GM18511 (cell line): ENCODE data around the gene C4A.
"Not testable (repeated sequence)": the region's sequence is repeated elsewhere in the genome, so short reads cannot be mapped to it uniquely, and the experiment has no call there.

ENCODE experiments used
- ATAC-seq: cut with Tn5 transposase; IDR thresholded peaks from one replicate; pipeline ENCODE4 v1.9.1; 2021; ENCODE audit warnings: mild to moderate bottlenecking, moderate library complexity; ENCODE audit not compliant: unreplicated experiment

The C4A gene

DNA sequence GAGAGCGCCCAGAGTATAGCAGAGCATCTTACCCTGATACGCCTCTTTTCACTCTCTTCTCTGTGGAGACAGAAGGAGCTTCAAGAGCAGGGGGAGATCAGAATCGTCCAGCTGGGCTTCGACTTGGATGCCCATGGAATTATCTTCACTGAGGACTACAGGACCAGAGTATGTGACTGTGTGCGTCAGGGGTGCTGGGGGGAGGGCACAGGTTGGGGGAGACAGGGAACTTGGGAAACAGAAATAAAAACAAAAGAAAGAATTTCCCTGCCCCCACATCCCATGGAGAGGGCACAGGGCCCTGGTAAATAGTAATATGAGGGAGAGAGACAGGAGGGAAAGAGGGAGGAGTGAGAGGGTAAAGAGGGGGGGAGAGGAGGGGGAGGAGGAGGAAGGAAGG lies 3.0 kb upstream of the C4A start:
- no peak for ATAC-seq

DNA sequence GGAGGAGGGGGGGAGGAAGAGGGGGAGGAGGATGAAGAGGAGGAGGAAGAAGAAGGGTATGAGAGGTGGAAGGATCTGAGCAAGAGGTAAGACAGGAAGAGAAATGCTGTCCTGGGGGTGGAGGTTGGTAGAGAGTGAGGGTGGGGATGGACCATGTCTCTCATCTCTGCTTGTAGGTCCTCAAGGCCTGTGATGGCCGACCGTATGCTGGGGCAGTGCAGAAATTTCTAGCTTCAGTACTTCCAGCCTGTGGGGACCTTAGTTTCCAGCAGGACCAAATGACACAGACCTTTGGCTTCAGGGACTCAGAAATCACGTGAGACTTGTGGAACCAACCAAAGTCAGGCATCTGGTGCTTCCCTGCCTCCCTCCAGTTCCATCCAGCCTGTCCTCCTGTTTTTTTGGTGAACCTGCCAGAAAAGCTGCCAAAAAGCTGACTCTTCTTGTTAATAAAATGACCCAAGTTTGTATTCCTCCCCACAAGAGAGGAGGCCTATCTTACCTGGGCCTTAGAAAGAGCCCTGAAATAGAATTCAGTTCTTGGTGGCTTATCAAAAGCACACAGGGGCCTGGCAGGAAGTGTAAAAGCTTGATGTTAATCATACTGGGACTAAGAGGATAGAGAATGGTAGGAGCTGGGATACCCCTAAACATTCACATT lies 2.5 kb upstream of the C4A start:
- no peak for ATAC-seq

DNA sequence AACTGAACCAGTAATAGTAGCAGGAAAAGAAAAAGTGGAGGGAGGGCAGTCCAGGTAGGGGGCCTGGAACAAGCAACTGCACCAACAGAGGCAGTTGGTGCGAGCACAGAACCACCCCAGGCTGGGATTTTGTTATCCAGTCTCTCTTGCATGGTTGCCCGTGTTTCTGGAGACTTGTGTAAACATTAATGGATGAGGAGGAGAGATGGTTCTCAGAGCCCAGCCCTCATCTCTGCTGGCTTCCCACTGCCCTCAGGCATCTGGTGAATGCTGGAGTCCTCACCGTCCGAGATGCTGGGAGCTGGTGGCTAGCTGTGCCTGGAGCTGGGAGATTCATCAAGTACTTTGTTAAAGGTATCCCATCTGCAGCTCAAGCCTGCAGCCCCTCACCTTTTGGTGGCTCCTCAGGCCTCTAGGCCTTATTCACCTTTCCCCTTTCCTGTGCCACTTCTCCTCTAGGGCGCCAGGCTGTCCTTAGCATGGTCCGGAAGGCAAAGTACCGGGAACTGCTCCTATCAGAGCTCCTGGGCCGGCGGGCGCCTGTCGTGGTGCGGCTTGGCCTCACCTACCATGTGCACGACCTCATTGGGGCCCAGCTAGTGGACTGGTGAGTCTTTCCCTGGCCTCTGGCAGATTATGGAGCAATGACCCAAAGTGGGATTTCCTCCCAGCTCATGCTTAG lies 1.5 kb upstream of the C4A start:
- not testable (repeated sequence) for ATAC-seq

DNA sequence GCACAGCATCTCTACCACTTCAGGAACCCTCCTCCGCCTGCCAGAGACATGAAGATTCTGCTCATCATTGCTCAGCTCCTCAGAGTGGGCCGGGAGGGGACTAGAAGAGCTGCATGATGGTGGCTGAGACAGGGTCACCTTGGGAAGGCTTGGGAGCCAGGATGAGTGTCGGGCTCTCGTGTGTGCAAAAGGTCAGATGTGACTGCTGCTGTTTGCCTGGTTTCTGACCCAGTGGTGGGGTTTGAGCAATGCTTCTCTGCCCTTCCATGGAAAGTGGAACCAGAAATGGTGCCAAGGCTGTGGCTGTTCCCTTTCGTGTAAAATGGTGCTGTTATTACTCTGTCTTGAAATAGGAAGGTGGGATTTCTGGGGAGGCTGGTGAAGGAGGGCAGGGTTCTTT lies 859 bp upstream of the C4A start:
- not testable (repeated sequence) for ATAC-seq

DNA sequence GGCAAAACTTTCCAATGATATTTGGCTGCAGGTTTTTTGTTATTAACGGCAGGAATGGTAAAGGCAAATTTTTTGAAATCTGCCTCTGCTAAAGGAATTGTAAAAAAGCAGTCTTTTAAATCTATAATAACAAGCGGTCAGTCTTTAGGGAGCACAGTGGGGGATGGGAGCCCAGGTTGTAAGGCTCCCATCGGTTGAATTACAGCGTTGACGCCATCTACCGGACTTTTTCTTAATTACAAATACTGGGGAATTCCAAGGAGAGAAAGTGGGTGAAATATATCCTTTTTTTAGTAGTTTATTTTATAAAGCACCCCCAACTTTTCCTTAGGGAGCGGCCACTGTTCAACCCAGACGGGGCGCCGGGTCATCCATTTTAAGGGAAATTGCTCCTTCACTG lies 7.5 kb downstream of the C4A start:
- not testable (repeated sequence) for ATAC-seq

DNA sequence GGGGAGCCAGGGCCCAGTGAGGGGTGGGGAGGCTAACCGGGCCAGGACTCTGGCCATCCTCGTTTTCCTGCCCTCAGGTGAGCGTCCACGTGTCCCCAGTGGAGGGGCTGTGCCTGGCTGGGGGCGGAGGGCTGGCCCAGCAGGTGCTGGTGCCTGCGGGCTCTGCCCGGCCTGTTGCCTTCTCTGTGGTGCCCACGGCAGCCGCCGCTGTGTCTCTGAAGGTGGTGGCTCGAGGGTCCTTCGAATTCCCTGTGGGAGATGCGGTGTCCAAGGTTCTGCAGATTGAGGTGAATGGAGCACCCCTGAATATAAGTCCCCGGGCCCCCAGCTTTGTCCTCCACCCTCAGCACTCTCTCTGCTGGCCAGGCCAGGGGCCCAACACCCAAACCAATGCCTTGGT lies 12.6 kb downstream of the C4A start:
- not testable (repeated sequence) for ATAC-seq

DNA sequence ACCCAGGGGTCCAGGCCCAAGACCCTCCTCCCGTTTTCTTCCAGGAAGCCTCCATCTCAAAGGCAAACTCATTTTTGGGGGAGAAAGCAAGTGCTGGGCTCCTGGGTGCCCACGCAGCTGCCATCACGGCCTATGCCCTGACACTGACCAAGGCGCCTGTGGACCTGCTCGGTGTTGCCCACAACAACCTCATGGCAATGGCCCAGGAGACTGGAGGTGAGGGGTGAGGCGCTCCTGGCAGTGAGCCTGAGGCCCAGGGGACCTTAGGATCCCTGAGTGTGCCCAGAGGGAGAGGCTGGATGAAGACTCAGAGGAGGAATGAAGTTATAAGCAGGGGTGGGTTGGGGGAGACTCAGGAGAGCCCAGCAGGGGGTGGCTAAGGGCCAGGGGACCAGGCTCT lies 14.5 kb downstream of the C4A start:
- not testable (repeated sequence) for ATAC-seq

DNA sequence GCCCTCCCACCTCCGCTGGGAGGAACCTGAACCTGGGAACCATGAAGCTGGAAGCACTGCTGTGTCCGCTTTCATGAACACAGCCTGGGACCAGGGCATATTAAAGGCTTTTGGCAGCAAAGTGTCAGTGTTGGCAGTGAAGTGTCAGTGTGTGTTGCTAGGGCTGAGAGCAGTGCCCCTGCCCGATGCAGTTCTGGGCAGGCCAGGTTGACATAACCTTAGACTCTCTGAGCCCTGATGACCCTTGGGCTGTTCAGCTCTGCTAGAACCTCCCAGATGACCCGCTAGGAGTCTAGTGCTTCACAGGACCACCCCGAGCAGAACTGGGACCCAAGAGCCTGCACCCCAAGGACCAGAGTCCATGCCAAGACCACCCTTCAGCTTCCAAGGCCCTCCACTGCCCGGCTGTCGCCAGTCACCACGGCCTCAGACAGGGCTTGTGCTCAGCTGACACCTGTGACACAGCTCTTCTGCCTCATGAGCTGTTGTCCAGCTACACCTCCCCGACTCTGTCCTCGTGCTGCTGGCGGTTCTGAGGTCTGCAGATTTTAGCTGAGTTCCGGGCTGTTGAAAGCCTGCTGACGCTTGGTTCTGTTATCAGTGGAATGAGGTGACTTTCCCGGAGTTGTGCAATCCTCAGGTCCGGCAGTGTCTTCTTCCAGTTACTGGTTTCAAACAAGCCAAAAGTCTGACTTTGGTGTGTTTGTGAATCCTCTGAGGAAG lies 20.9 kb downstream of the C4A start:
- ATAC-seq: not testable (repeated sequence)

DNA sequence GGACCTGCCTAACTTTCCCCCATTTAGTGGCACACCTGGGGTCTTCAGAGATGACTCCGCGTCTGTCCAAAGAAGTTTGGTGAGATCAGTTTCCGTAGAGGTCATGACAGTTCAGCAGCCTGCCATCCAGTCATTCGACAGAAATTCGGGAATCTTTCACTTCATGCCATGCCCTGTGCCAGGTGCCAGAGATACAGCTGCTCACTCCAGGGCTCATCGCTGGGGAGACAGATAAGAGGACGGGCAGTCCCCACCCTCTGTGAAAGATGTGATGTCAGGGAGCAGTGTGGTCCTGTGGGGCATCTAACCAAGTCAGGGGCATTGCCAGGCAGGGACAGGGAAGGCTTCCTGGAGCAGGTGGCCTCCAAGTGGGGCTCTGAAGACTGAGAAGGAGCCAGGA lies 21.4 kb downstream of the C4A start:
- not testable (repeated sequence) for ATAC-seq

DNA sequence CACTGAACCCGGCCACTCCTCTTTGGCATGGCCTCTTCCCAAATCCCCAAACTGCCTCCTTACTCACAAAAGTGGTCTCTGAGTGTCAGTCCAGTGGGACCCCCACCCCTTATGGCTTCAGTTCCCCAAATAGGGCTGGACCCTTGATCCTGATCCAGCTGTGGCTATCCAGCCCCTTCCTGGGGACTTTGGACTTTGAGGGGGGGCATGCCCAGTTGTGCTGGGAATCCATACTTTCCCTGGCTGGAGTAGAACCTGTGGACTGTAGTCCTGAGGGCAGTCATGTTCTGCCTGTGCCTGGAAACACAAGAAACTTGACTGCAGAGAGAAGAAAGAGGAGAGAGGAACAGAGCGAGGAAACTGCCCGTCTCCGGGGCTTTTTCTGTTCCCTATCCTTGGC lies 22.5 kb downstream of the C4A start:
- ATAC-seq: not testable (repeated sequence)

DNA sequence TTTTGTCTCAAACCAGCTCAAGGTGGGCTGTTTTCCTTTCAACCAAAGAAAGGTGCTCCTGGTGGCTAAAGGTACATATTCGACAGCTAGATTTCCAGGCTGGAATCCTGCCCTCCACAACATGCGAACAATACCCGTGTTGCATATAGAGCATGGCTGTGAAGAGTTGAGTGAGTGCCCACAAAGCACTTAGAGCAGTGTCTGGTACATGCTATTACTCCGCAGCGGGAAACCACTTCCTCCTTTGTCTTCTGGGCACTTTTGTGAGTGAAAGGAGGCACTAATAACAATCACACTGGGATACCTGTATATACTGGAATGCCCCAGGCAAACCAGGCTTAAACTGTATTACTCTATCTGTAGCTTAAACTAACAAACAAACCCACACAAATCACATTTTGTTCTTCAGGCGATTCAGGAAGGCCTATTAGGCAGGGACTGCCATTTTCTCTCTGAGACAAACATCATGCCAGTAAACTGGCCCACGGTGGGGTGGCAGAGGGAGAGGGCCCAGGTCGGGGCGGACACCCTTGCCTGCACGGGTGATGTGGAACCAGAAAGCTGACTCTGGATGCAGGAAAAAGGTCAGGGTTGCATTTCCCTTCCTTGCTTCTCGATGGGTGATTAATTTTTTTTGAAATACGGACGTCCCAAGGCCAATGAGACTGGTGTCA lies 23.1 kb downstream of the C4A start:
- ATAC-seq: not testable (repeated sequence)

DNA sequence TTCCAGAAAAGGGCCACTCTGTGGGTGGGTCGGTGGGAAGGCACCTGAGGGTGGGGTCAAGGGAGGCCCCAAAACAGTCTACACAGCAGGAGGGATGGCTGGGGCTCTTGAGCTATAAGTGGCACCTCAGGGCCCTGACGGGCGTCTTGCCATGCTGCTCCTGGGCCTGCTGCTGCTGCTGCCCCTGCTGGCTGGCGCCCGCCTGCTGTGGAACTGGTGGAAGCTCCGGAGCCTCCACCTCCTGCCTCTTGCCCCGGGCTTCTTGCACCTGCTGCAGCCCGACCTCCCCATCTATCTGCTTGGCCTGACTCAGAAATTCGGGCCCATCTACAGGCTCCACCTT lies 23.7 kb downstream of the C4A start:
- ATAC-seq: not testable (repeated sequence)

DNA sequence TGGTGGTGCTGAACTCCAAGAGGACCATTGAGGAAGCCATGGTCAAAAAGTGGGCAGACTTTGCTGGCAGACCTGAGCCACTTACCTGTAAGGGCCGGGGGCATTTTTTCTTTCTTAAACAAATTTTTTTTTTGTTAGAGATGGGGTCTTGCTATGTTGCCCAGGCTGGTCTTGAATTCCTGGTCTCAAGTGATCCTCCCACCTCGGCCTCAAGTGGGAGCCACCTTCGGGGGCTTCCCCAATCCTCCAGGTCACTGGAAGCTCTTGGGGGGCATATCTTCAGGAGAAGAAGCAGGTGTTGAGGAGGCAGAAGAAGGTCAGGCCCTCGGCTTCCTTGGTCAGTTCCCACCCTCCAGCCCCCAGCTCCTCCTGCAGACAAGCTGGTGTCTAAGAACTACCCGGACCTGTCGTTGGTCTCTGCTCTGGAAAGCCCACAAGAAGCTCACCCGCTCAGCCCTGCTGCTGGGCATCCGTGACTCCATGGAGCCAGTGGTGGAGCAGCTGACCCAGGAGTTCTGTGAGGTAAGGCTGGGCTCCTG lies 24.2 kb downstream of the C4A start:
- ATAC-seq: not testable (repeated sequence)

DNA sequence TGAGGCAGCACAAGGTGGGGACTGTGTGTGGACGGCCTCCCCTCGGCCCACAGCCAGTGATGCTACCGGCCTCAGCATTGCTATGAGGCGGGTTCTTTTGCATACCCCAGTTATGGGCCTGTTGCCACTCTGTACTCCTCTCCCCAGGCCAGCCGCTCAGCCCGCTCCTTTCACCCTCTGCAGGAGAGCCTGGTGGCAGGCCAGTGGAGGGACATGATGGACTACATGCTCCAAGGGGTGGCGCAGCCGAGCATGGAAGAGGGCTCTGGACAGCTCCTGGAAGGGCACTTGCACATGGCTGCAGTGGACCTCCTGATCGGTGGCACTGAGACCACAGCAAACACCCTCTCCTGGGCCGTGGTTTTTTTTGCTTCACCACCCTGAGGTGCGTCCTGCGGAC lies 25.2 kb downstream of the C4A start:
- ATAC-seq: not testable (repeated sequence)

DNA sequence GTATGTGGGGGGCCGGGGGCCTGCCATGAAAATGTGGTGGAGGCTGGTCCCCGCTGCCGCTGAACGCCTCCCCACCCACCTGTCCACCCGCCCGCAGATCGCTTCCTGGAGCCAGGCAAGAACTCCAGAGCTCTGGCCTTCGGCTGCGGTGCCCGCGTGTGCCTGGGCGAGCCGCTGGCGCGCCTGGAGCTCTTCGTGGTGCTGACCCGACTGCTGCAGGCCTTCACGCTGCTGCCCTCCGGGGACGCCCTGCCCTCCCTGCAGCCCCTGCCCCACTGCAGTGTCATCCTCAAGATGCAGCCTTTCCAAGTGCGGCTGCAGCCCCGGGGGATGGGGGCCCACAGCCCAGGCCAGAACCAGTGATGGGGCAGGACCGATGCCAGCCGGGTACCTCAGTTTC lies 26.2 kb downstream of the C4A start:
- ATAC-seq: not testable (repeated sequence)

DNA sequence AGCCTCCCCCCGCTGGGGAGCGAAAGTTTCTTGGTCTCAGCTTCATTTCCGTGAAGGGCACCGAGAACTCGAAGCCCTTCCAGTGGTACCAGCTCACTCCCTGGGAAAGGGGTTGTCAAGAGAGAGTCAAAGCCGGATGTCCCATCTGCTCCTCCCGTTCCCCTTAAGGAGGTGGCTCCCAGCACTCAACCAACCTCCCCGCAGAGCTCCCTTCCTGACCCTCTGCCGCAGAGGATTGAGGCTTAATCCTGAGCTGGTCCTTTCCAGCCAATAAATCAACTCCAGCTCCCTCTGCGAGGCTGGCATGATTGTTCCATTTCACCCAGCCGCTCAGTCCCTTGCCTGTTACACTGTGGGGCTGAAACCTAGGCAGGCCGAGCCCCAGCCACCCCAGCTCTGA lies 26.8 kb downstream of the C4A start:
- not testable (repeated sequence) for ATAC-seq

DNA sequence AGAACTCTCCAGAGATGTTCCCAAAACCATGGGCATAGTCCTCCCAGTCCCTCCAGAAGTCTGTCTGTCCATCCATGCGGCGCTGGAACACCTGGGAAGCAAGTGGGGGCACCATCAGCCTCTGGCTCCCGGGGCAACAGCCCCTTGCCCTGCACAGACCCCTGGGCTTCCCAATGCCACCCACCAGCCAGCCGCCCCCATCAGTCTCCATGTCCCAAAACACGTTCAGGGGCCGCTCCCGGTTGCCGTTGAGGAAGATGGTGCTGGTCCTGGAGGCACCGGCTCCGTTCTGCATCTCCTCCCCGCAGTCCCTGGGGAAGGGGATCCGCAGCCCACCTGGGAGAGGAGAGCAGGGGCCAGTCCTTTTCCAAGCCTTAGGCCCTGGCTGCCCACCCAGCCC lies 27.7 kb downstream of the C4A start:
- ATAC-seq: not testable (repeated sequence)

DNA sequence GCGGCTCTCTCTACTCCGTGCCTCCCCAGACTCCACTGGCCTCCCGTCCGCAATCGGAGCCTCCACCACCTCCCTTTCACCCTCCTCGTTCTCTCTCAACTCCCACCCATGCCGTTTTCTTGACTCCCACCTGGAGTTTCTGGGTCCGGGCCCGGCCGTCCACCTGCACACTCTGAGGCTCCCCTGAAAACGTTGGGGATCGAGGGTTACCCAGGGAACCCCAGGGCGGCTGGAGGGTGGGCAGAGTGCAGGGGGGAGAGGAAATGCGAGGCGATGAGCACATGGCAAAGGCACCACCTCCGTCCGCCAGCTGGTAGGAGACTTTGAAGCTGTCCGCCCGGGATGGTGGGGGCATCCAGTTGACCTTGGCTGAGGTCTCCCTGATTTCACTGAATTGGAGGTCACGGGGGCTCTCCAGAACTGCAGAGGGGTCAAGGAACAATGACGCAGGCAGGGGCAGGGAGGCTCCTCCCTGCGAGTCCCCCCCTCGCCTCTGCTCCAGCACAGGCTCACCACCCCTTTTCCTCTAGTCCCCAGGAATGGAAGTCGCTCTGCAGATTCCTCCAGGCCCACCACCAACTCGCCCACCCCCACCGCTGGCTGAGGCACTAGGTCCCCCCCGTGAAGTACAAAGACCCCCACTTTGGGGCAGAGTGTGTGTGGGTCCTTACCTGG lies 29.1 kb downstream of the C4A start:
- not testable (repeated sequence) for ATAC-seq

DNA sequence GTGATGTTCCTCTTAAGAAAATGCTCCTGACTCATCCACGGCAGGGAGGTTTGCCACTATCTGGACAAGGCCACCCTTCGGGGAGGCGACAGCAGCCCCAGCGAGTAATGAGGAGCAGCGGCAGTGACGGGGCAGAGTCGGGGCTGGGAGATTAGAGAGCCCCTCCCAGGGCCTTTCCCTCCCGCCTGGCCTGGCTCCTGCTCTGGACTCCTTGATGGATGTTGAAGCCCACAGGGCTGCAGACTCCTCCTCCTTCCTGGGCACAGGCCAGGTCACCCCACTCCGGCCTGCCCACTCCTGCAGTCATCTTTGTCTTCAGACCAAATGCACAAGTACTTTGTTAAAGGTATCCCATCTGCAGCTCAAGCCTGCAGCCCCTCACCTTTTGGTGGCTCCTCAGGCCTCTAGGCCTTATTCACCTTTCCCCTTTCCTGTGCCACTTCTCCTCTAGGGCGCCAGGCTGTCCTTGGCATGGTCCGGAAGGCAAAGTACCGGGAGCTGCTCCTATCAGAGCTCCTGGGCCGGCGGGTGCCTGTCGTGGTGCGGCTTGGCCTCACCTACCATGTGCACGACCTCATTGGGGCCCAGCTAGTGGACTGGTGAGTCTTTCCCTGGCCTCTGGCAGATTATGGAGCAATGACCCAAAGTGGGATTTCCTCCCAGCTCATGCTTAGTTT lies 31.2 kb downstream of the C4A start:
- not testable (repeated sequence) for ATAC-seq

DNA sequence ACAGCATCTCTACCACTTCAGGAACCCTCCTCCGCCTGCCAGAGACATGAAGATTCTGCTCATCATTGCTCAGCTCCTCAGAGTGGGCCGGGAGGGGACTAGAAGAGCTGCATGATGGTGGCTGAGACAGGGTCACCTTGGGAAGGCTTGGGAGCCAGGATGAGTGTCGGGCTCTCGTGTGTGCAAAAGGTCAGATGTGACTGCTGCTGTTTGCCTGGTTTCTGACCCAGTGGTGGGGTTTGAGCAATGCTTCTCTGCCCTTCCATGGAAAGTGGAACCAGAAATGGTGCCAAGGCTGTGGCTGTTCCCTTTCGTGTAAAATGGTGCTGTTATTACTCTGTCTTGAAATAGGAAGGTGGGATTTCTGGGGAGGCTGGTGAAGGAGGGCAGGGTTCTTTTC lies 31.9 kb downstream of the C4A start:
- ATAC-seq: not testable (repeated sequence)
